Measurements from ENCODE around the gene PSMC5. TPM values are rescaled to one million over a fixed set of nuclear protein-coding genes. Genes with fewer than 3 reads are reported as not detected.

Gene PSMC5
- total and polyA plus RNA-seq, 4 donors: 51.0 to 87.4 (median 72.2) TPM

DNA sequence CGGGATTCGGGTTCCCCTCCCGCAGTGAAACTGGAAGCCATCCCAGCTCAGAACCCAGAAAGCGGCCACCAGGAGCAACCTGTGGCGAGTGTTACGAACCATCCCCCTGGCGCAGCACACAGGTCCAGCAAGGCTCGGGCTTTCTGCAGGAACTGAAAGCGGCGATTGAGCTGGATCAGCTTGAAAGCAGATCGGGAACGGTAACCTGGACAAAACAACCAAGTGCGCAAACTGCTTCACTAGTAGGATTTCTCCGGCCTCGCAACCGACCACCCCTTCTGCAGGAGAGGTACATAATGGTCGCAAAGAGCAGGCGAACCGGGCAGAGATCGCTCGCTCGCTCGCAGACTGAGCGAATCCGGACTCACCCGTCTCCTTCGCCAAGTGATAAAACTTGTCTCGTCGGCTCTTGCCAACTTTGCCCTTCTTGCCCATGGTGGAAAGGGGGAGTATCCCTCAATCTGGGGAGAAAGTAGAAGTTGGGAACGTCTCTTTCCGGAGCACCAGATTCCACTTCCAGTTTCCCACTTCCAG lies 696 bp upstream of the PSMC5 start:
- Histone ChIP-seq H3K27me3 (ENCODE audit: control insufficient read depth in 4 of 4, insufficient read depth in 4 of 4, low read length in 3 of 4) (no peaks in the 10 kb centered on the region), H3K9ac (ENCODE audit: low read depth in 1 of 2, low read length in 2 of 2) (peak overlapping the region; percentile 34 to 78), H3K4me1 (ENCODE audit: control insufficient read depth in 4 of 4, insufficient read depth in 4 of 4, low read length in 3 of 4) (peaks cover 0 to 27% (median 19%) of the 10 kb centered on the region in 4 donors), H3K27ac (ENCODE audit: low read depth in 1 of 2, low read length in 2 of 2) (peak overlapping the region; percentile 85 to 94), H3K36me3 (ENCODE audit: control insufficient read depth in 4 of 4, insufficient read depth in 3 of 4, low read depth in 1 of 4, low read length in 3 of 4) (peaks cover 11 to 59% (median 47%) of the 10 kb centered on the region in 4 donors), H3K9me3 (ENCODE audit: control insufficient read depth in 4 of 4, low read length in 3 of 4) (no peaks in the 10 kb centered on the region), H3K4me3 (ENCODE audit: low read depth in 1 of 3, low read length in 3 of 3) (peak overlapping the region; percentile 76 to 95 (median 85))
- TF ChIP-seq SP1 (IDR thresholded peaks at IDR 0.05): no peak
- TF ChIP-seq RXRA (IDR thresholded peaks at IDR 0.05): no peak
- TF ChIP-seq JUND (IDR thresholded peaks at IDR 0.05): no peak
- no peak for TF ChIP-seq FOXA1 (IDR thresholded peaks at IDR 0.05)
- TF ChIP-seq NR2F2 (IDR thresholded peaks at IDR 0.05): no peak
- no peak for TF ChIP-seq YY1 (IDR thresholded peaks at IDR 0.05)
- TF ChIP-seq MAX (IDR thresholded peaks at IDR 0.05): no peak
- no peak for TF ChIP-seq FOXA2 (IDR thresholded peaks at IDR 0.05)
- TF ChIP-seq GABPA (IDR thresholded peaks at IDR 0.05 in 1 of 2, conservative IDR thresholded peaks at IDR 0.05 in 1 of 2): no peak
- TF ChIP-seq HNF4A (conservative IDR thresholded peaks at IDR 0.05): no peak
- TF ChIP-seq TAF1 (conservative IDR thresholded peaks at IDR 0.05): no peak
- no peak for TF ChIP-seq RAD21 (IDR thresholded peaks at IDR 0.05)
- no peak for TF ChIP-seq ATF3 (IDR thresholded peaks at IDR 0.05)
- no peak for TF ChIP-seq REST (IDR thresholded peaks at IDR 0.05)
- TF ChIP-seq HNF4G (IDR thresholded peaks at IDR 0.05): no peak
- no peak for TF ChIP-seq CTCF (IDR thresholded peaks at IDR 0.05; ENCODE audit: low read depth, low read length, missing input control)
- TF ChIP-seq EGR1 (IDR thresholded peaks at IDR 0.05; ENCODE audit: low read depth in 2 of 2): no peak
- TF ChIP-seq ZBTB33 (IDR thresholded peaks at IDR 0.05): no peak
- peak; percentile 45 for DNase-seq (ENCODE audit: low spot score)
- under 1% methylated on average over 31 of the region's 31 CpGs for WGBS
